Brain microvascular endothelial cell (primary cell): Measurements from ENCODE around the gene USP14.
A peak's percentile ranks its signal among the peaks of the same experiment; 100 is the strongest.

Experiments
- DNase-seq: peaks from one replicate; pipeline ENCODE4 v3.0.0-alpha.2; 2020
- H3K27ac ChIP-seq: fragments of 250-450 bp; sonication (Bioruptor Pico); 2 replicates; pipeline ENCODE4 v1.5.1; 2020; ENCODE audit warnings: mild to moderate bottlenecking, moderate library complexity
- H3K27me3 ChIP-seq: fragments of 250-450 bp; sonication (Bioruptor Pico); replicated peaks from 2 replicates; pipeline ENCODE4 v1.5.1; 2020; ENCODE audit warnings: mild to moderate bottlenecking
- H3K36me3 ChIP-seq: fragments of 250-450 bp; sonication (Bioruptor Pico); replicated peaks from 2 replicates; pipeline ENCODE4 v1.5.1; 2020; ENCODE audit warnings: mild to moderate bottlenecking
- H3K4me3 ChIP-seq: 2 replicates; pipeline ENCODE4 v1.5.1; 2011; ENCODE audit warnings: low read depth, mild to moderate bottlenecking, control low read depth, low read length, moderate library complexity
- CTCF ChIP-seq: IDR thresholded peaks from 2 replicates; pipeline ENCODE4 v1.5.1; 2011; ENCODE audit warnings: low read depth, mild to moderate bottlenecking, moderate library complexity, low read length, control low read depth, inconsistent platforms; ENCODE audit errors: missing control alignments
- in situ Hi-C: cut with HindIII; loops from 2 replicates; pipeline ENCODE4 v1.10.0; 2017; ENCODE audit warnings: low sequenced_read_pairs, low pct_ligation_motif_present

The USP14 gene

GRCh38 chr18:160831-161570, 2.6 kb downstream of the USP14 start:
- no peak for TF ChIP-seq CTCF
- Histone ChIP-seq H3K4me3 (no peak overlapping the region), H3K27me3 (no peaks in the 10 kb centered on the region), H3K36me3 (peaks cover 10% of the 10 kb centered on the region), H3K27ac (no peak overlapping the region)
- in situ Hi-C loops: no loop called here
- DNase-seq: no peak

GRCh38 chr18:172361-172760, 14.0 kb downstream of the USP14 start:
- H3K4me3 ChIP-seq: no peak overlapping the region
- H3K27me3 ChIP-seq: no peaks in the 10 kb centered on the region
- no peak for TF ChIP-seq CTCF
- in situ Hi-C loops: no loop called here
- no peak for DNase-seq
- H3K27ac ChIP-seq: no peak overlapping the region
- peaks cover 13% of the 10 kb centered on the region for H3K36me3 ChIP-seq

- Histone ChIP-seq H3K27ac (no peak overlapping the region), H3K4me3 (no peak overlapping the region), H3K27me3 (no peaks in the 10 kb centered on the region), H3K36me3 (peaks cover 12% of the 10 kb centered on the region)
- in situ Hi-C loops: no loop called here
- DNase-seq: no peak
- TF ChIP-seq CTCF: no peak
These were observed 21.1 kb downstream of the USP14 start for GRCh38 chr18:179499-179898.

GRCh38 chr18:181711-182110, 23.4 kb downstream of the USP14 start:
- no peaks in the 10 kb centered on the region for H3K27me3 ChIP-seq
- H3K4me3 ChIP-seq: no peak overlapping the region
- no peak overlapping the region for H3K27ac ChIP-seq
- peaks cover 16% of the 10 kb centered on the region for H3K36me3 ChIP-seq
- no peak for DNase-seq
- in situ Hi-C loops: no loop called here
- TF ChIP-seq CTCF: no peak

- peak; percentile 6 for DNase-seq
- no peak overlapping the region for H3K27ac ChIP-seq
- H3K4me3 ChIP-seq: no peak overlapping the region
- in situ Hi-C loops: no loop called here
- no peaks in the 10 kb centered on the region for H3K27me3 ChIP-seq
- peaks cover 16% of the 10 kb centered on the region for H3K36me3 ChIP-seq
- TF ChIP-seq CTCF: no peak
These were observed 25.4 kb downstream of the USP14 start for GRCh38 chr18:183769-184168.

GRCh38 chr18:189254-189653, 30.9 kb downstream of the USP14 start:
- H3K27ac ChIP-seq: no peak overlapping the region
- in situ Hi-C loops: no loop called here
- TF ChIP-seq CTCF: no peak

More at GRCh38 chr18:189254-189653, 30.9 kb downstream of the USP14 start:
- no peak for DNase-seq
- no peaks in the 10 kb centered on the region for H3K27me3 ChIP-seq
- no peak overlapping the region for H3K4me3 ChIP-seq
- peaks cover 4% of the 10 kb centered on the region for H3K36me3 ChIP-seq
